WERI-Rb-1 (cell line): Measurements from ENCODE around the gene MGAT4C.

Source experiments
- DNase-seq: peaks from one replicate; pipeline ENCODE4 v3.0.0-alpha.2; 2020
- H3K27ac ChIP-seq: fragments of 250-450 bp; sonication (Bioruptor Pico); 2 replicates; pipeline ENCODE4 v1.5.1; 2020; ENCODE audit warnings: mild to moderate bottlenecking, moderate library complexity
- H3K27me3 ChIP-seq: fragments of 250-450 bp; sonication (Bioruptor Pico); 2 replicates; pipeline ENCODE4 v1.5.1; 2021; ENCODE audit warnings: mild to moderate bottlenecking, low read depth, moderate library complexity; ENCODE audit not compliant: insufficient read depth, severe bottlenecking
- H3K36me3 ChIP-seq: fragments of 250-450 bp; sonication (Bioruptor Pico); 2 replicates; pipeline ENCODE4 v1.5.1; 2020; ENCODE audit warnings: mild to moderate bottlenecking, moderate library complexity
- H3K4me3 ChIP-seq: 2 replicates; pipeline ENCODE4 v1.5.1; 2011; ENCODE audit warnings: low read depth, mild to moderate bottlenecking, control low read depth, low read length
- H3K9me3 ChIP-seq: fragments of 250-450 bp; sonication (Bioruptor Pico); 2 replicates; pipeline ENCODE4 v1.5.1; 2021; ENCODE audit warnings: mild to moderate bottlenecking, moderate library complexity; ENCODE audit not compliant: severe bottlenecking
- TF ChIP-seq, protein P1 (sequence below): IDR thresholded peaks from 2 replicates; pipeline ENCODE4 v1.5.1; 2011; ENCODE audit warnings: low read depth, mild to moderate bottlenecking, control low read depth, inconsistent platforms, low read length

MGAT4C gene

GRCh38 chr12:86172913-86173443 lies 83.2 kb downstream of the MGAT4C start:
- Histone ChIP-seq H3K36me3 (no peaks in the 10 kb centered on the region), H3K4me3 (no peak overlapping the region), H3K27ac (no peak overlapping the region), H3K27me3 (no peaks in the 10 kb centered on the region), H3K9me3 (no peaks in the 10 kb centered on the region)
- TF ChIP-seq, protein P1, sequence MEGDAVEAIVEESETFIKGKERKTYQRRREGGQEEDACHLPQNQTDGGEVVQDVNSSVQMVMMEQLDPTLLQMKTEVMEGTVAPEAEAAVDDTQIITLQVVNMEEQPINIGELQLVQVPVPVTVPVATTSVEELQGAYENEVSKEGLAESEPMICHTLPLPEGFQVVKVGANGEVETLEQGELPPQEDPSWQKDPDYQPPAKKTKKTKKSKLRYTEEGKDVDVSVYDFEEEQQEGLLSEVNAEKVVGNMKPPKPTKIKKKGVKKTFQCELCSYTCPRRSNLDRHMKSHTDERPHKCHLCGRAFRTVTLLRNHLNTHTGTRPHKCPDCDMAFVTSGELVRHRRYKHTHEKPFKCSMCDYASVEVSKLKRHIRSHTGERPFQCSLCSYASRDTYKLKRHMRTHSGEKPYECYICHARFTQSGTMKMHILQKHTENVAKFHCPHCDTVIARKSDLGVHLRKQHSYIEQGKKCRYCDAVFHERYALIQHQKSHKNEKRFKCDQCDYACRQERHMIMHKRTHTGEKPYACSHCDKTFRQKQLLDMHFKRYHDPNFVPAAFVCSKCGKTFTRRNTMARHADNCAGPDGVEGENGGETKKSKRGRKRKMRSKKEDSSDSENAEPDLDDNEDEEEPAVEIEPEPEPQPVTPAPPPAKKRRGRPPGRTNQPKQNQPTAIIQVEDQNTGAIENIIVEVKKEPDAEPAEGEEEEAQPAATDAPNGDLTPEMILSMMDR: no peak
- DNase-seq: no peak

- H3K27me3 ChIP-seq: no peaks in the 10 kb centered on the region
- H3K4me3 ChIP-seq: no peak overlapping the region
- H3K36me3 ChIP-seq: no peaks in the 10 kb centered on the region
- H3K9me3 ChIP-seq: no peaks in the 10 kb centered on the region
- DNase-seq: no peak
- TF ChIP-seq, protein P1: no peak
- no peak overlapping the region for H3K27ac ChIP-seq
These were observed 86.1 kb downstream of the MGAT4C start for GRCh38 chr12:86170051-86170450.

DNA sequence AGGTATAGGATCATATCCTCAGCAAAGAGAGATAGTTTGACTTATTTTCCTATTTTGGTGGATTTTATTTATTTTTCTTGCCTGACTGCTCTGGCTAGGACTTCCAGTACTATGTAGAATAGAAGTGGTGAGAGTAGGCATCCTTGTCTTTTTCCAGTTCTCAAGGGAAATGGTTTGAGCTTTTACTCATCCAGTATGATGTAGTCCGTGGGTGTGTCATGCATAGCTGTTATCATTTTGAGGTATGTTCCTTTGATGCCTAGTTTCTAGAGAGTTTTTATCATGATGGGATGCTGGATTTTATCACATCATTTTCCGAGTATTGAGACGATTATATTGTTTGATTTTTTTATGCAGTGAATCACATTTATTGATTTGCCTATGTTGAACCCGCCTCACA lies 97.2 kb downstream of the MGAT4C start:
- no peak for DNase-seq
- Histone ChIP-seq H3K27ac (no peak overlapping the region), H3K4me3 (no peak overlapping the region), H3K27me3 (no peaks in the 10 kb centered on the region), H3K36me3 (no peaks in the 10 kb centered on the region), H3K9me3 (no peaks in the 10 kb centered on the region)
- TF ChIP-seq, protein P1: no peak

- Histone ChIP-seq H3K27me3 (no peaks in the 10 kb centered on the region), H3K9me3 (no peaks in the 10 kb centered on the region), H3K27ac (no peak overlapping the region), H3K4me3 (no peak overlapping the region), H3K36me3 (no peaks in the 10 kb centered on the region)
- TF ChIP-seq, protein P1: no peak
- no peak for DNase-seq
These were observed 101.6 kb downstream of the MGAT4C start for GRCh38 chr12:86154620-86155019.

GRCh38 chr12:86148612-86149011 lies 107.6 kb downstream of the MGAT4C start:
- TF ChIP-seq, protein P1: no peak
- Histone ChIP-seq H3K9me3 (no peaks in the 10 kb centered on the region), H3K36me3 (no peaks in the 10 kb centered on the region)

DNA sequence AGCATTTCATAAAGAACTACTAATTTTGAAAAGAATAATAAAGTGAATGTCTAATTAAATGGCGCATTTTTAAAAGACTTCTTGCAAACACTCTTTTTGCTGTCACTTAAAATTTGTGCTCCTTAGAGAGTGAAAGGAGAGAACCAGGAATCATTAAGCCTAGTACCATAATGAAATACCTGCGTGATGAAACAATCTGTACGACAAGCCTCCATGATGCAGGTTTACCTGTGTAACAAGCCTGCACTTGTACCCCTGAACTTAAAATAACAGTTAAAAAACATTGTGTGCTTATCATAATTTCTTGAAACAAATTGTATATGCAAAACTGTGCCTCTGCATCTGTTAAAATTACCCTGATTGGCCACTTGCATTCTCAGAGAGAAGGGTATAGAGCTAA lies 108.1 kb downstream of the MGAT4C start:
- no peaks in the 10 kb centered on the region for H3K9me3 ChIP-seq
- H3K27ac ChIP-seq: no peak overlapping the region
- no peaks in the 10 kb centered on the region for H3K36me3 ChIP-seq
- H3K4me3 ChIP-seq: no peak overlapping the region
- DNase-seq: no peak
- H3K27me3 ChIP-seq: no peaks in the 10 kb centered on the region
- TF ChIP-seq, protein P1: no peak

More at GRCh38 chr12:86148612-86149011, 107.6 kb downstream of the MGAT4C start:
- no peak for DNase-seq
- H3K4me3 ChIP-seq: no peak overlapping the region
- no peak overlapping the region for H3K27ac ChIP-seq
- no peaks in the 10 kb centered on the region for H3K27me3 ChIP-seq
